DMS 273 (cell line): ENCODE data around the gene RHBDF2.

ENCODE experiments used
- DNase-seq: peaks from one replicate; lab custom pipeline; 2025; ENCODE audit not compliant: unreplicated experiment; lab: John Stamatoyannopoulos, UW

The RHBDF2 gene

DNA sequence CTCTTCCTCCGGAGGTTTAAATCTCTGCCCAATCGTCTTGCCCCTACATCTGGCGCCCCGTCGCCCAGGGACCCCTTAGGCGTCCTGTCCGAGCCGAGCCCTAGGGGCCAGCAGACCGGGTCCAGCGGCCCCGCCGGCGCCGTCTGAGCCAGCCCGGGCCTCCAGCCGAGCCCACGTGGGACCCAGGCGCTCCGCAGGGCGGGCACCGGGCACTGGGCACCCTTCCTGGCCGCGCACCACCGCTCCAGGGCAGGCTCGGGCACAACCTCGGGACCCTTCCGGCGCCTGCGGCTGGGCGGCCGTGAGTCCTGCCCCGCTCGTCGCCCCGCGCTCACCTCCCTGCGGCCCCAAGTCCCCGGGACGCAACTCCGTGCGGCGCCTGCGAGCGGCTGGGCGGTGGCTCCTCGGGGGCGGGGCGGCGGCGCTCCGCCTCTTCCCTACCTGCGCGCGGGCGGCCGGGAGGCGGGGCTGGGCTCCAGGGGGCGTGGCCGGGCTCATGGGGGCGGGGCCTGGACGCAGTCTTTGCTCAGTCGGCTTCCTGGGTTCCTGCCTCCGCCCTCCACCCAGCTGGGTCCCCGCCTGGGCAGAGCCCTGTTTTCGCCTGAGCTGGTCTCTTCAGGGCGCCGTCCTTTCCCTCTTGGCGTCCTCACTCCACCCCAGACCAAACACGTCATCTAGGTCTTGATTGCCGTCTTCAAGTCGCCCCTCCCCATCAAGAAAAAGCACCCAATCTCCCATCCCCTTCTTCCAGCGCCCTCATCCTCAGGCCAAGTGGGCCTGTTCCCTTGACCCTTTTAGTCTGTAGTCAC lies at the start of gene RHBDF2:
RHBDF2 (minus strand) TSS at position 406 of the 809 bp plus-strand sequence. CDS start 19,899 bp downstream, outside the sequence.
- peak; percentile 89 for DNase-seq

DNA sequence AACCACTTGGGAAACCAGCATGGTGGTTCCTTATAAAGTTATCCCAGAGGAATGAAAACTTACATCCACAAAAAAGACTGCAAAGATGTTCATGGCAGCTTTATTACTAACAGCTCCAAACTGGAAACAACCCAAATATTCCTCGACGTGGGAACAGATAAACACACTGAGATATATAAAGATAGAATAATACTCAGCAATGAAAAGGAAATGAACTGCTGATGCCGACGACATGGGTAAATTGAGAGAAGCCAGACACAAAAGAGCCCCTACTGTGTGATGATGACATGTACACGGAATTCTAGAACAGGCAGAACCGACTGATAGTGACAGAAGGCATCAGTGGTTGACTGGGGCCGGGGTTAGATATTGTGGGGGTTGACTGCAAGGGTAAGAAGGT lies 48.3 kb upstream of the RHBDF2 start:
- DNase-seq: no peak

DNA sequence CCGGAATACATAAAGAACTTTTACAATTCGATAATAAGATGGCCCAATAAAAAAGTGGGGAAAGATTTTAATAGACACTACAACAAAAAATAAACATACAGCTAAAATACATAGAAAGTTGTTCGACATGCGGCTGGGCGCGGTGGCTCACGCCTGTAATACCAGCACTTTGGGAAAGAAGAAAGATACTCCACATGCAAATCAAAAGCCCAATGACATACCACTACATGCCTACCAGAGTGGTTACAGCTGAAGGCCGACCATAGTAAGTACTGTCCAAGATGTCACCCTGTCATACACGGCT lies 47.9 kb upstream of the RHBDF2 start:
- DNase-seq: no peak

DNA sequence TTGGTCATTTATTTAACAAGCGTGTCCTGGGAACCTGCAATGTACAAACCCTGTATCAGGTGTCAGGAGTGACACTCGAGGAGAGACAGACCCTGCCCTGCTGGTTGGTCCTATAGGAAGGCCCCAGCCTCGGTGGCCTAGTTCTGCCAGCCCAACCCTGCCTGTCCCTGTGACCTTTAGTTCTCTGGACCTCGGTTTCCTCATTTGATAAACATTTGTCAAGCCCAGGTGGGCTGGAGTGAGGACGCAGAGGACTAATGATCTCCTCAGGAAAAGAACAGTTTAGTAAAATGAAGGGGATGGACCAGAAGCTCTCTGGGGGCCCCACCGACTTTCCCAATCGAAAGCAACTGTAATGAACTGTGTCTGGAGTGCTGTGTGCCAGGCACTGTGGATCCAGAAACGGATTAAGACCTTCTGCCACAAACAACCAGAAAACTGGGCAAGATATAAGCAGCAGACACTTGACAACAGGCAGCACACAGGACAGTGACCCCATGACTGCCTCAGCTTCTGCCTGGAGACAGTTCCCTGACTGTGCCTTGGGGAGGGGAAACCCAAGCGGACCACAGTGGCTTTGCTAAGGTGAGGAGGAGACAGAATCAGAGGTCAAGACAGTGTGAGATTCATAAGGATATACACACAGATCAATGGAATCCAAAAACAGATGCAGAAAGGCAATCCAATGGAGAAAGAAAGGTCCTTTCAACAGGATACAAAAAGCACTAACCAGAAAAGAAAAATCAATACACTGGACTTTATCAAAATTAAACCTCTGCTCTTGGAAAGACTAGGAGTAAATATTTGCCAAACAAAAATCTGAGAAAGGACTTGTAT lies 47.4 kb upstream of the RHBDF2 start:
- no peak for DNase-seq

DNA sequence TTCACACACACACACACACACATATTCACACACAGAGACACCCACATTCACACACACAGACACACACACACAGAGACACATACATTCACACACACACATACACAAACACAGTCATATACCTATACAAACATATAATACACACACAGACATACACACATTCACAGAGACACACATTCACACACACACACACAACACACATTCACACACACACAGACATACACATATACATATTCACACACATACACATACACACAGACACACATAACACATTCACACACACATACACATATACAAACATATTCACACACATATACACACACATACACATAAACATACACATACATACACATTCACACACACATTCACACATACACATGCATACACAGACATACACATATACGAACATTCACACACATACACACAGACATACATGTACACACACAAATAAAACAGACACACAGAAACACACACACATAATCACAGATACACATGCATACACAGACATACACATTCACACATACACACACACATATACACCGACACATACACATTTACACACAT lies 46.5 kb upstream of the RHBDF2 start:
- no peak for DNase-seq

DNA sequence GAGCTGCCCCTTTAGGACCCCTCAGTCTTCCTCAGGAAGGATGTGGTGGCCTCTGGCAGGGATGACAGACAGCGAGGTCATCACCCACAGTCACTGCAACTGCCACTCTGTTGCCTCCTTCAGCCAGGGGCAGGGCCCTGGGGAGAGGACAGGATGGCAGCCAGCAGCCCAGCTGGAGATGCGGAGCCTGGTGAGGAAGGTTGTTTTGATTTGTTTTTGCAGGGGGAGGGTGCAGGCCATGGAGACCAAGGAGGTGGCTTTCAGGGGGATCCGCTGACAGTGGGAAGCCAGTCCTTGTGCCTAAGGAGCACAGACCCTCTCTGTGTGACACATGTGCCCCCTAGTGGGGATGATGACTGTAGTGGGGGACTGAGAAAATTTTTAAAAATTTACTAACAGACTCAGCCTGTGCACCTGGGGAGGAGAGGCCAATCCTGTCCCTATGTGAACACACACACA lies 46.0 kb upstream of the RHBDF2 start:
- peak; percentile 90 for DNase-seq

DNA sequence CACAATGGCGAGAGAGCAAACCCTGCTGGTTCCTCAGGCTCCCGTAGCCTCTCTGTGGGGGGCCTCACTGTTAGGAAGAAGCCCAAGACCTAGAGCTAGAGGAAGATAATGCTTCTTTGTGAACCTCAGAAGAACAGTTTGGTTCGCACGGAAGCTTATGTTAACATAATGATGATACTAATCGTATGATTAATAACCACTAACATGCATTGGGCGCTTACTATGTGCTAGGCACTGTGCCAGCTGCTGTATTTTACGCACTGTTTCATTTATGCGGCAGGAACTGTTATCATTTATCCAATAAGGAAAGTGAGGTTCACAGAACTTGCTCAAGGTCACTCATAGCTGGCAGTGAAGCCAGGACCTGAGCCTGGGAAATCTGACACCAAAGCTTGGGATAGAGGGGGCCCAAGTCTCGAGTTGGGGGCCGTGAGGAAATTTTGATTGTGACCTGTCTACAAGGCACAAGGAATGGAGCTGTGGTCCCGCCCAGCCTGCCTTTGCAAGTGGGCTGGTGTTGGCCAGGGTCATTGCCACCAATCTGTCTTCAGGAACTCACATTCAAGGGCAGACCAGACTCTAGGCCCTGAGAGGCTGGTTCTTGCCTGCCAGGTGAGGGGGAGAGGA lies 45.4 kb upstream of the RHBDF2 start:
- peak; percentile 46 for DNase-seq

DNA sequence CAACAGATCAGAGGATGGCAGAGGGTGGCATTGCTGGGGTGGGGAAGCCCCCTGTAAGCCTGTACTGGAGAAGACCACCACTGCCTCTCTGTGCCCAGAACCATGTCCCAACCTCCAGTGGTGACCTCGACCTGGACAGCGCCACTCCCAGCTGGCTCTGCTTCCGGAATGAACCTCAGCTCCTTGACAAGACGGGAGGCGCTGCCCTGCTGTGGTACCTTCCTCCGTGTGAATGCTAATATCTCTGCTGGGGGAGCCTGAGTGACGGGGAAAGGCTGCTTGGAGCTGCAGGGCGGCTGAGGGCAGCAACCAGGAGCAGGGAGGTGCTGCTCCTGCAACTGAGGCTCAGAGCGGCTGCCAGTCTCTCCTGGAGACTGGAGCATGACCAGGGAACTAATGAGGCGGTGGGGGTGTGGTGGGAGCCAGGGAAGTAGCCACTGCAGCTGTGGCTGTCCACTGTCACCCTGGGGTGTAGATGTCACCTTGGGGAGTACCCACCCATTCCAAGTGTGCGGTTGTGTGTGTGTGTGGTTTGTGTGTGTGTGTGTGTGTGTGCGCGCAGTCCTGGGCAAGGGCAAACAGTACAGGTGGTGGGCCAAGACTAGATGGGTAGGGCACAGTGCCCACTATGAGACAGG lies 44.8 kb upstream of the RHBDF2 start:
- DNase-seq: no peak

DNA sequence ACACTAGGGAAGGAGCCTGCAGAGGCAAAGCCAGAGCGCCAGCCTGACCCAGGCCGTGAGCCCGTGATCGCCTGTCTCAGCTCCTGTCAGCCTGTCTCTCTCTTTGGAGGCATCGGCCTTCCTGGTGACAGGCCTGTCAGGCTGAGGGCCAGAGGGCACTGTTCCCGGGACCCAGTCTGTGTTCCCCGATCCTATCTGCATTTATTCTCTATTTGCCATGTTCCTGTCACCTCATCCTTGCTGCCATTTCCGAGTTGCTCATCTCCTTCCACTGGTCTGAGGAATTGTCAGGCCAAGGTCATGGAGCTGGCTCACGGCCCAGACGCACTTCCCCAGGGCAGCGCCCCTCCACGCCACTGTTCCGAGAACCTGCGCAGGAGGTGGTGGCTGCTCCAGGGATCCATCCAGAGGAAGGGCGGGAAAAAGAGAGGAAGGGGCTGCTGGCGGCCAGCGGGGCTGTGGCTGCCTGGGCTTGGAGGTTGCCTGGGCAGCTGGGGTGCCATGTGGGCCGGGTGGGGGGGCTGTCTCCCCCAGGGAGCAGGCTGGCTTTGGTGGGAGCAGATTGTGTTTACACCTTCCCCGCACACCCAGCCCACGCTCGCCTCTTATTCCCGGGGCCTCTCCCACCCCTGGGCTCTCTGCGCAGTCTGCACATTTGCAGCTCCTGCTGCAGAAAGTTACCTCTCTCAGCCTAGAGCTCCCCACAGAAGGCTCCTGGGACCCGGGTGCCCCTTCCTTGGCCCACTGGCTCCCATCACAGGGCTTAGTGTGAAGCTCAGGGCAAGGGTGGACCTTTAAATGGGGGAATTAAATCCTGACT lies 43.5 kb upstream of the RHBDF2 start:
- DNase-seq: peak; percentile 73

DNA sequence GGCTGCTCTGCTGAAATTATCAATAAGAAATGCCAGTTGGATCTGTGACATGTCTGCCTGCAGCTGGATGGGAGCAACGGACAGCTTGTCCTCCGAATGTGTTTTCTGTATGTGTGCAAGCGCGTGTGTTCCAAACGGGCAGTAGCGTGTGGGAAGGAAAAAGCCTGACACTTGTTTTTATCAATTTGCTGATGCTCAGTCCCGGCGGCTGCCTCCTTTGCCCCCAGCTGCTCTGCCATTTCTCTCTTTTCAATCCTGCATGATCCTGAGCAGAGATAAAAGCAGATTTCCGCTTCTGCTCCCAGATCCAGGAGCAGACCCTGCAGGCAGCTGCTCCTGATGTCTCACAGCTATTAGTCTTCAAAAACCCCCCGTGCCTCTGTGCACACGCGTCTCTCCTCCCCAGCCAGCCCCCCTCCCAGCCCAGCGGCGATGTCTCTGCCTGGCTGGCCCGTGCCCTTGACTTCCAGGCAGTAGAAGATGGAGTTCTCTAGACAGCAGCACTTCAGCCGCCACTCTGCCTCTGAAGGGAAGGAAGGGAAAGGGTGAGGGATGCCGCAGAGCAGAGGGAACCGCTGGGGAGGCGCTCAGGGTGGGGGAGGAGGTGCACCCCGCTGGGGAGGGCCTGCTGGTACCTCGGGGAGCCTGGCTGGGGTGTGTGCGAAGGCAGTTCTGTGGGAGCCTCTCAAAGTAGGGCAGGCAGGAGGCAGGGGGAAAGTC lies 42.8 kb upstream of the RHBDF2 start:
- DNase-seq: peak; percentile 76

DNA sequence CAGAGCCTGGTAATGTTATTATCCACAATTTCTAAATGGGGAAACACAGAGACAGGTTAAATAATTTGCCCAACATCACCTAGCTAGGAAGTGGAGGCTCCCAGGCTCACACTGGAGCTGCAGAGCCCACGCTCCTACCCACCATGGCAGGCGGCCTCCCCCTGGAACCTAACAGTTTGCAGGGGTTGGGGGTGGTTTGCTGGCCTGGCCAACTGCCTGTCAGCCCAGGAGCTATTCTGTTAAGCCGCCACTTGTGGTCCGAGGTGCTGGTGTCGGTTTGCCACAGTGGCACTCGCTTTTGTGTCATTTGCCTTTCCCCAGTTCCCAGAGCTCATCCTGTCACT lies 42.2 kb upstream of the RHBDF2 start:
- DNase-seq: peak; percentile 62

DNA sequence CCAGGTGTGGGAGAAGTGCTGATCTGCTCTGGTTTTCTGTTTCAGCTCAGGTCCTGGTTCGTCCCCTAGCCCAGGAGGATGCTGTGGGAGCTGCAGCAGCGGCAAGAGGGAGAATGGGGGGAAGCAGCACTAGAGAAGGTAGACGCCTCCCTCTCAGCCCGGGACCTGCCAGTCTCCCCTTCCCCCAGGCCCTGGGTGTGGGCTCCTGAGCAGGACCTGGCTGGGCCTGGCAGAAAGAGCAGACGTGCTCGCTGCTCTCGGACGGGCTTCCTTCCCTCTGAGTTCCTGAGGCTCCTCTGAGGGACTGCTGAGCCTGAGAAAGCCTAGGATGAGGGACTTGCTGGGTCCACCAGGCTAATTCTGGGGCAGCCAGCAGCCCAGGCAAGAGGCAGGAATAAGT lies 41.8 kb upstream of the RHBDF2 start:
- no peak for DNase-seq

DNA sequence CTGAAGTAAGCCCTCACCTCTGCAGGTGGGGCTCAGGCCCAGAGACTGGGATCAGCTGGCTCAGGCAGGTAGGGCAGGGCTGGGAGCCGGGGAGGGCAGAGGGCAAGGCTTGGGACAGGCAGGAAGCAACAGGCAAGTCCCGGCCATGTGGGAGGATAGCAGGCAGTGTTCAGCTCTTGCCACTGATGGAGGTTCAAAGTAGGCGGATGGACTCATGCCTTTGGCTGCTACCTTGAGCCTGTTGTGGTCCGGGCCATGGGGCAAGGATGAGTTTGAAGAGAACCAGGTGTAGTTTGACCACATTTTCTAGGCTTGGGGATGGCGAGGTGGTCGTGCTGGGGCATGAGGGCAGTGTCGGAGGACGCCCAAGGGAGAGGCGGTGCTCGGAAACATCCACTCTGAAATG lies 41.3 kb upstream of the RHBDF2 start:
- no peak for DNase-seq

DNA sequence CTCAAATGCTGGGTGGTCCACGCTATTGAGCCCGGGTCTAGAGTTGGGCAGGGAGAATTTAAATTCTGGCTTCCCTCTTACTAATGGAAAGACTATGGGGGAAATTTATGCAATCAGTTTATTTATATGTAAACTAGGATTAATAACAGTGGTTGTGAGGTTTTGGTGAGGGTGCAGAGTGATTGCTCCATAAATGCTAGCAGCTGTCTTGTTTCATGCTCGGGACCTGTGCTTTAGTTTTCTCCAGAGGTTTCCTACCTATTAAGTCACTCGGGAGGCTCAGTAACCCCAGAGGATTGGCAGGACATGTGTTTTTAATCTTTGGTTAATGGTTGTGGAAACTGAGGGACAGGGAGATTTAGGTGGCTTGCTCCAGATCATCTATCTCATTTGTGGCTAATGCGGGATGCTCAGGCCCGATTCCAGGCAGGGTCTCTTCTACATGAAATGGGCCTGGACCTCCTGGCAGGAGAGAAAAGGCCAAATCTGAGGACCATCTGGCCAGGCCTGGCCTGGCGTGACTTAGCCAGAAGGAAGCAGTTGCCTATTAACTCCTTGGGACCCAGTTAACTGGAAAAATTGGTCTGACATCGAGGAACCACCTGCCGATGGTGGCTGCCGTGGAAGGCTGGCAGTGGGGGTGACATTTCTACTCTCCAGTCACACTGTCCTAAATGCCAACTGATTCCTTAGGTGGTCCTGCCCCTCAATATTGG lies 40.7 kb upstream of the RHBDF2 start:
- DNase-seq: peak; percentile 73

DNA sequence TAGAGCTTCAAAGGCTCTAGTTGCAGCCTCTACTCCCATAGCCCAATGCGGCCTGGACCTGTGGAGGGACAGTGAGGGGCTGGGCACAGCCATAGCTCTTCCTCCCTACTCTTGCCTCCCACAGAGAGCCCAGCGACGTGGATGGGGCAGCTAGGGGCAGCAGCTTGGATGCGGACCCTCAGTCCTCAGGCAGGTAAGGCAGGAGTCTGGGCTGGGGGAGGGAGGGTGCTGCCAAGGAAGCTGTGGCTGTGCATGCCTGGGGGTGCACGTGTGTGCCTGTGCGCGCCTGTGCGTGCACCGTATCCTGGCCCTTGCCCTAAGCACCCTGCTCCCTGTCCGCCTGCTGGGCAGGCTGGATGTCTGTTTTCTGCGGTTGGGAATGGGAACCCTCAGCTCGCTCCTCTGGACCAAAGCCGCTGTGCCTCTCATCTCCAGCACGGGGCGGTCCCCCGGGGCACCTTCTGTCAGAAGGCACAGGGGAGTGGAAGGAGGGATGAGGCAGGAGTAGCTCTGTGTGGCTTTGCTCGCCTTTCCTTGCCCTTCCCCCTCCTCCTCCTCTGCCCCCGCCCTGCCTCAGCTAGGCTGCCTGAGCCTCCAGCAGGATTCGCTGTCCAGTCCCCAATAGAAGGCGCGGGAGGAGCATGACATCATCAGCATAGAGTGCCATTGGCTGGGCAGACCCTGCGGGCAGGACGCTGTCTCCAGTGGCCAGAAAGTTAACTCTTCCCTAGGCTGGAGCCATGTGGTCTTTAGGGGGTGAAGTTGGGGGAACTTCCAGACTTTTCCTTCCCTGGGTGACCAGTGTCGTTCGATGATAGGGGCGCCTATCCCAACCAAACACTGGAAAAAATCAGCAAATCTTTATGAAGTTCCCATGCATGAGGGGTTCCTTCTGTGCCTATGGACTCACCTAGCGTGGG lies 39.4 kb upstream of the RHBDF2 start:
- DNase-seq: peak; percentile 98

DNA sequence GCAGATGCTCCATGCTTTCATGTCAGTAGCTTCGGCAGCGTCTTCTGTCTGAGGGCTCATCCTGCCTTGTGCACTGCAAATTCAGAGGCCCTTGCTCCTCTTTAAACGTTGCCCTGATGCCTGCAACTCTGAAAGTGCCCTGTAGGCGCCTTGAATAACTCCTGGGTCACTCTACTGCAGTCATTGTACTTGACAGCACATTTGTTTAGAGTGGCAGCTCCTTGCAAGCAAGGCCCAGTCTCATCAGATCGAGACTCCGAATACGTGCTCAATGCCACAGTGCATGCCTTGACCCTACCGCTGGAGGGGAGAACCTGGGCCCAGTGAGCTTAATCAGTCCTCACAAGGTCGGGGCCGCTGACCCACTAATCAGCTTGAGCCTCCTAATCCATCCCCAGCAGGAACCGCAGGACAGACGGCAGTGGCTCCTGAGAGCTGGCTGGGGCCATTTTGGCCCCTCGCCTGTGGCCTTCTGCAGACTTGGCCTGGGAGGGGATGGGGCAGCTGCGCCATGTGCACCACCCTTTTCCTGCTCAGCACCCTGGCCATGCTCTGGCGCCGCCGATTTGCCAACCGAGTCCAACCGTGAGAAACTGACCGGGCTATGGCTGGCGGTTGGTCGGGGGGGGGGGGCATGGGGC lies 38.5 kb upstream of the RHBDF2 start, which contains the start of gene PRCD:
PRCD (plus strand) TSS at position 414 of the 641 bp plus-strand sequence; CDS start at position 512, 98 bp downstream.
- DNase-seq: peak; percentile 48

DNA sequence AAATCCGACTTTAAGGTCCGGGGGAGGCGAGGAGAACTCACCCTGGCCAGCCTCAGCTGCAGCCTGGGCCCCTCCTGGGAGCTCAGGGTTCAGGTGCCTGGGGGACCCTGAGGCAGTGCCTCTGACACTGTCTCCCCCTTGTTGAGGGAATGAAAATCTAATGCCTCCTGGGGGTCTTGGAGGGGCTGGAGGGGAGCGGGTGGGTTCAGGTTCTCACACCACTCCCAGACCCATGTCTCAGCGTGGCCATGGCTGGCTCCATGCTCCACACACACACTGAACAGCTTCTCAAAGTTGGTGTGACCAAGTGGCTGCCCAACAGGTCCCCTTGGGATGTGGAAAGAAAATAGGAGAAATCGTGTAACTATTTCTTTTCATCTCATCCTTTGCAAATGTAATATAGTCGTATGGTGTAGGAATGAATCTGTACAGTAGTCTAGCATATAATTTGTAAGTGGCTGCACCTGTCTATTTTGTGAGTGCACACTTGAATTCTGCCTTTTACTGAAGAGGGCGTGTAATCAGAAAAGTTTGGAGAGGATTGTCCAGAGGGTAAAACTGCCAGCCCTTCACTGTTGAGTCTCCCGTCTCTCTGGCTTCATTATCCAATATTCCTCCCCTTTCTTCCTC lies 37.8 kb upstream of the RHBDF2 start:
- no peak for DNase-seq
